HG02852 (cell line): ENCODE measurements around the gene TUT7.
"Not testable (repeated sequence)": the region's sequence is repeated elsewhere in the genome, so short reads cannot be mapped to it uniquely, and the experiment has no call there.

ENCODE experiments used
- ATAC-seq: cut with Tn5 transposase; IDR thresholded peaks from one replicate; pipeline ENCODE4 v1.9.1; 2021; ENCODE audit warnings: mild to moderate bottlenecking, moderate library complexity; ENCODE audit not compliant: unreplicated experiment

The TUT7 gene

GRCh38 chr9:86351880-86352279 lies 2.3 kb downstream of the TUT7 start:
- no peak for ATAC-seq

DNA sequence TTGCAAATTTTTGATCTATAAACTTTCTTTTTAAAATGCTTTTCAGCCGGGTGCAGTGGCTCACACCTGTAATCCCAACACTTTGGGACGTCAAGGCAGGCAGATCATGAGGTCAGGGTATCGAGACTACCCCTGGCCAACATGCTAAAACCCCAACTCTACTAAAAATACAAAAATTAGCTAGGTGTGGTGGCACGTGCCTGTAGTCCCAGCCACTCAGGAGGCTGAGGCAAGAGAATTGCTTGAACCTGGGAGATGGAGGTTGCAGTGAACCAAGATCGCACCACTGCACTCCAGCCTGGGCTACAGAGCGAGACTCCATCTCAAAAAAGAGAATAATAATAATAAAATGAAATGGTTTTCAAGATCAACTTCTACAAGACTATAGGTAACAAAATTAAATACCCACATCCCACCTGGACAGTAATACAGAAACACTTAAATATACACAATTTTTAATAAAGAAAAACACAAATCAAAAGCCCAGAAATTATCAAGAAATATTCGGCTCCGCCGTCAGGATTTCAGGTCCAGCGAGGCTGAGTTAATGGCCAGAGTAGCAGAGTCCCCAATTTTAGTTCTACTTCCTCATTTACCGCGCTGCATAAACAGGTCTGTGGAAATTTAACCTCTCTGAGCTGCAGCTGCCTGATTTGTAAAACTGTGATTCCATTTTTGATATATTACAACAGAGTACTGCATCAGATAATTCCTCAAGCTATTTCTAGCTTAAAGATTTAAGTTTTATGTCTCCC lies 4.0 kb downstream of the TUT7 start:
- ATAC-seq = peak; percentile 25

DNA sequence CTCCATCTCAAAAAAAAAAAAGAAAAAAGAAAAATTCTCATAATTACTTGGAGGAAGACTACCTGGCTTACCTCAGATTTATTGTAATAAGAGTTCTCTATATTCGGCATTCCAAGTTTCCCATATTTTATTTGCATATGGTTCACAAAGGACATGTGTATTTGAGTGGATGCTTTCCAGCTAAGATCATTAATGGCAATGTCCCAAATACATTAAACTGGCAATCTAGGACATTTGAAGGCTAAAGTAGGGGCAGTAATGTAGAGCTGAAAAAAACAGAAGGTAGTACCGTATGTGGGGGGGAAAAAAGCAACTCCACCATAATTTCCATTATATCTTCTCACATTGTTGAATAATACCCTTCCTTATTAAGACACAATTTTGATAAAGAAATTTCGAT lies 4.9 kb downstream of the TUT7 start:
- ATAC-seq = no peak

DNA sequence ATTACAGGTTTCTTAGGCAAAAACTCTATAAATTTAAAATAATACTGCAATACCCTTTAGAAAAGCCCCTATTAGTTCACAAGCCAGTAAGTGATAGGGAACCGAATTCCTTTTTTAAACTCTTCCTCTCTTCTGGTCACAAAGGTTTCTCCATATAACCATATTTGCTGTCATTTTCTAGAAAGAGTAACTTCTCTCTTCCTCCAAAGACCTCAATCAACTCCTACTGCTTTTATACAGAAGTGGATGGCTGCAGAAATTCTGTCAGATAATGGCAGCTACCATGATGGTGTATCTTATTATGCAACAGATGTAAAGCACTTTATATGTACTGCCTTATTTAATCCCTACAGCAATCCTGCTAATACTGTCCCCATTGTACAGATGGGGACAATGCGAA lies 6.2 kb downstream of the TUT7 start:
- no peak for ATAC-seq

DNA sequence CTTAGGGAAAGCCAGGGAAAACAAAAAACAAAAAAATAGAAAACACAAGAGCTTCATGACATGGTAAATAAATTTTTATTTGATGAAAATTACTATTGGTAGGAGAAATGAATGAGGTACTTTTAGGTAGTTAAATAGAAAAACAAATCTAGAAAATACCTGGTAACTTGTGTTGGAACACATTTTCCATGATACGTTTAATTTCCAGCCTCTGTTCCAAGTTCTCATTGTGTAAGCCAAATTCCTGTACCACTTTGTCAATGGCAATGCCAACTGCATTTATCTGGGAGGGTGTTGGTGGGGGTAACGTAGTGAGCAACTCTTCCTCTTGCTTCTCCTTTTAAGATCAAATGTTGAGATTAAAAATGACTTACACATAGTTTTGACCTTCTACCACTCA lies 9.4 kb downstream of the TUT7 start:
- no peak for ATAC-seq

- ATAC-seq = no peak
These were observed 11.9 kb downstream of the TUT7 start for GRCh38 chr9:86342269-86342668.

DNA sequence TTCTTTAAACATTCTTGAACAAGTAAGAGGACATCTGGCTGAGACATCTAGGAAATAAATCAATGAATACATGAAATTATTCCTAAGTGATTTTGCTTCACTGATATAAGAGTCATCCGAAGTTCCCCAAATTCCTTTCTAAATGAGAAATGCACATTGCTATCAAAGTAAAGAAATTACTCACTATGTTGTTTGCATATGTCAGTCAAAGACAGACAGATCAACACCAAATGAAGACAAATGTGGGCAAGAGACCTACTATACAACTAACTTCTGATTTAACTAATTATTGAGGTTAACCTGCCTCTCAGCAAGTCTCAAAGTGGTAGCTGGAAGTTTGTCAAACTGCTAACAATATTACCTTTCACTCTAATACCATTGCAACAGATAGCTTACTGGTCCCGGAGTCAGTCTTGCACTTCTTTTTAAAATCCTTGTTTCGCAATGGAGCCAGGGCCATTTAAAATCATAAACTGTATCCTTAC lies 13.2 kb downstream of the TUT7 start:
- no peak for ATAC-seq

- no peak for ATAC-seq
These were observed 13.7 kb downstream of the TUT7 start for GRCh38 chr9:86340356-86341006.

- ATAC-seq = no peak
These were observed 16.6 kb downstream of the TUT7 start for GRCh38 chr9:86337469-86338108.

GRCh38 chr9:86336058-86336457 lies 18.2 kb downstream of the TUT7 start:
- no peak for ATAC-seq

DNA sequence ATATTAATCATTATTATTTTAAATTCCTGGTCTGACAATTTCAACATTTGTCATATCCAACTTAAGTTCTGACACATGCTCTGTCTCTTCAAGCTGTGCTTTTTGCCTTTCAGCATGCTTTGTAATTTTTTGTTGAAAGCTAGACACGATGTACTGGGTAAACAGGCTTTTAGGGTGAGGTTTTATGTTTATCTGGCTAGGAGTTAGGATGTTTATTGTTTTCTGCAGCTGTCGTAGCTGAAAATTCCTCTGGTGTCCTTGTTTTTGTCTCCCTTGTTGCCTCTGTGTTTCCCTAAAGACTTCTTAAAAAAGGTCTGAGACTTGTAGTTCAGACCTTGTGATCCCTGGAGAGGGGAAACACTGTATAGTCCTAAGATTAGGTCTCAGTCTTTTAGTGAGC lies 20.6 kb downstream of the TUT7 start:
- no peak for ATAC-seq

DNA sequence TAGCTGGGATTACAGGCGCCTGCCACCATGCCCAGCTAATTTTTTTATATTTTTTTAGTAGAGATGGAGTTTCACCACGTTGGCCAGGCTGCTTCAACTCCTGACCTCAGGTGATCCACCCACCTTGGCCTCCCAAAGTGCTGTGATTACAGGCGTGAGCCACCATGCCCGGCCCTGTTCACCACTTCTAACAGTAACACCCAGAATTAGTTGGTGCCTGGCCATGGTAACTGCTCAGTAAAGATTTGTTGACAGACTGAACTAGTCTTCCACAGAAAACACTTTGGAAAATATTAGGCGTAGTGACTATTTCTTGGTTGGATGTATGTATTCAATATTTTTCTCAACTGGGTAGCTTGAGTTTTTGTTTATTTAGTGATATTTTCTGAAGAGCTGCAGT lies 24.0 kb downstream of the TUT7 start:
- no peak for ATAC-seq

DNA sequence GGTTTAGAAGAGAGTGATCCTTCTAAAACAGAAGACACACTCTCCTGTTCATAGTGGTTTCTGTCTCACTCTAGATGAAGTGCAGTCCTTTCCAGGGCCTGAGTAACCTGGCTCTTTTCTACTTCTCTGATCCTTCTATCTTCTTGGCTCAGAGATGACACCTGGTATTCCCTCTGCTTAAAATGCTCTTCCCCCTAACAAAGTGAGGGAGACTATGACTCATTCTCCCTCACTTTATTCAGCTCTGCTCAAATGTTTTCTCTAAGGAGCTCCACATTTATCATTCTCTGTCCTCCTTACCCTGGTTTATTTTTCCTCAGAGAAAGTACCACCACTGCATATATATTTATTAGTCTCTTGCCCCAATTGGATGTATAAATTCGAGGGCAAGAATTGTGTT lies 24.6 kb downstream of the TUT7 start:
- no peak for ATAC-seq

DNA sequence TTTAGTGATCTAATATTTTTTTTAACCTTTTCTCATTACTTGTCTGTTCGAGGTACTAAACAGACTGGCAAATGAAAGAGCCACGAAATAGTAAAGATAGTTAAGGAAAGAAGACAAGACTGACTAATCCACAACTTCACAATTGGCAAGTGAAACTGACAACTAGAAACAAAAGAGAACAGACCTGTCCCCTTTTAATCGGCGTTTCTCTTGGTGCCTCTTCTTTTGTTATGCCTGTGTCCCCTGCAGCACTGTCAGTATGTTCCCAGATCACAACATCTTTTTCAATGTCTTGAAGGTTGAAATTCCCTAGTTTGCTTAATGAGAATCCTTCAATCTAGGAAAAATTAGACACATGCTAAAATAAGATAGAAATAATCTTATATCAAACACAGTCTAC lies 26.1 kb downstream of the TUT7 start:
- no peak for ATAC-seq

- ATAC-seq = no peak
These were observed 27.7 kb downstream of the TUT7 start for GRCh38 chr9:86326536-86326935.

DNA sequence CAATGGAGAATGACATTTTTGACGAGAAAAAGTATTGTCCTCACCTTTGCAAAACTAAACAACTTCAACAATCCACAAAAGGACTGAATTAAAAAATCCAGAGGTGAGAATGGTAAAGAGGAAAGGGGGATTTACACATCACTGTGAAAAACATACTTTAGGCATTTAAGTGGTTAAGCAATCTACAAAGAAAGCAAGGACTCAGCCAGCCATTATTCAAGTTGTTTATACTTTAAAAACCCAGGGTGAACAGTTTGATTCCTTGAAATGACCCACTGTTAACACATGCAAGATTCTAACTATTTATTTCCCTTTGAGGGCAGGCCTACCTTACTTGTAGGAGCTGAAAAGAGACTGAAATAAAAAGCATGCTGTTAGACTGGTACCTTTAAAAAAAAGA lies 29.3 kb downstream of the TUT7 start:
- ATAC-seq = no peak

GRCh38 chr9:86324308-86324707 lies 29.9 kb downstream of the TUT7 start:
- peak; percentile 83 for ATAC-seq

DNA sequence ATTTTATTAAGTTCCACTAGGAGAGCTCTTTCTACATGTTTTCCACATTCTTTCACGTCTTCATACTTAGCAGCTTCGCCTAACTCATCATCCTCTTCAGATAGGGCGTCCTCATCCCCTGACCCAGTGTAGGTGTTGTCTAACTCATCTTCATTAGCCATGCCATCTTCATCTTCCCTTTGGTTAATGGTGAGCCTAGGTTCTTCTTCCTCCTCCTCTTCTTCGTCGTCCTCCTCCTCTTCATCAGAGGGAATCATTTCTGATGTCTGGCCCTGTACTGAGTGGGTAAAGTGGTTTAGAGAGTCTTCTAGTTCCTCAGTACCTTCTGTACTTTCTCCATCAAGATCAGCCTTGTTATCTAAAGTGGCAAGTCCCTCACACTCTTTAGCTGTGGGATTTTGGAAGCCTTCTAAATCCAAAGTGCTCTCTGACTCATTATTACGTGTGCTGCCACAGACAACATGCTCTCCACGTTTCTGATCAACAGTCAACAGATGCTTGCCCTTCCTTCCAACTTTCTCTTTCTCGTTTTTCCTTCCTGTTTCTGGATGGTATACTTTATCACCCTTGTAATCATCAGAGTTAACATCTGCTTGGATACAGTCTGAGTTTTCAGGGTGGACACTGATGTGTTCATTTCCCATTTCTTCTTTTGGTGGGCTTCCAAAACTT lies 31.1 kb downstream of the TUT7 start:
- ATAC-seq = no peak

GRCh38 chr9:86321373-86321772 lies 32.8 kb downstream of the TUT7 start:
- ATAC-seq = no peak

DNA sequence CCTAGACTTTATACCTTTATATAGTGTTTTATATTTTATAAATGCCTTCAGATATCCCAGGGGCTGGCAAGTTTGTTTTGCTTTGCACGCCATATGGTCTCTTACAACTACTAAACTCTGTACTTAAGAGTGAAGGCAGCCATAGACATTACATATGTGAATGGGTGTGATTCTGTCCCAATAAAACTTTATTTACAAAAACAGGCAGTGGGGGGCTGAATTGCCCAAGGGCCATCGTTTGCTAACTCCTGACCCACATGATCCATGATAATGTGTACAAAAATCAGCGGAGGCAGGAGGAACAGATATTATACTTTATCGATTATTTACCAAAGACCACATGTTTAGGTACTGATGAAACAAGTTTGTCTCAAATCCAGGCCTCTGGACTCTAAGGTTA lies 36.0 kb downstream of the TUT7 start:
- no peak for ATAC-seq

DNA sequence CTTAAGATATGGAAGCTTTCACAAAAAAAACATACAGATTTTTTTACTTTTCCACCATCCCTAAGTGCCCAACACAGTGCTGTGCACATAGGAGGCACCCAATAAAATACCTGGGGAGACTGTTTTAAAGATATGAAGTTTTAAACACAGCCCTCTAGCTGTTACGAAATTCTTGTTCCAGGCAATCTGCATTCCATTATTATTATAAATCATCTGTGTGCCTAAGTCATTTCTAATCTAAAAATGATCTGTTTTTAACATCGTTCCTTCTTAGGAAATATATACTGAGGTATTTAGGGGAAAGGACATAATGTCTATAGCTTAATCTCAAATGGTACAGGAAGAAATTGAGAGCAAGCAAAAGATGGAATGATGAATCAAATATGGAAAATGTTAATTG lies 39.1 kb downstream of the TUT7 start:
- no peak for ATAC-seq

DNA sequence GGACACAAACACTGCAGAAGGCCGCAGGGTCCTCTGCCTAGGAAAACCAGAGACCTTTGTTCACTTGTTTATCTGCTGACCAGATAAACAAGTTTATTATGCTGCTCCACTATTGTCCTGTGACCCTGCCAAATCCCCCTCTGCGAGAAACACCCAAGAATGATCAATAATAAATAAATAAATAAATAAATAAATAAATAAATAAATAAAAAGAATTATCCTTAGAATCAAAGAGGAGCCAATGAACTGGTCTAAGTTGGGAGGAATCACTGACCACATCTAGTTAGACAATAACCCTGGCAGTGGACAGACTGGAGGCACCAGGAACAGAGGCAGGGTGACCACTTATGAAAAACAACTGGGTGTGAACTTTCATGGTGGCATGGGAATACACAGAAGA lies 41.3 kb downstream of the TUT7 start:
- not testable (repeated sequence) for ATAC-seq
